ENCODE measurements around the gene ZNF273. TPM values are rescaled to one million over a fixed set of nuclear protein-coding genes. Genes with fewer than 3 reads are reported as not detected.

The ZNF273 gene
- total and polyA plus RNA-seq, 10 of the 15 experiments (the other 5 are each of a cell fraction or from before 2014, with no cell fraction given) = 4.8 to 12.3 (median 7.8) TPM

- Histone ChIP-seq H3K4me2 (ENCODE audit: control insufficient read depth, insufficient read depth) (0 out of 2 replicates have a peak overlapping the region, but pooled peaks have one; percentile 30), H3K9ac (ENCODE audit: control insufficient read depth, insufficient read depth, low read length) (no peak overlapping the region), H3K9me3 (replicated peaks; ENCODE audit: control insufficient read depth, insufficient read depth, low read length) (peaks cover 3% of the 10 kb centered on the region; the same call in 2 of the 3 replicates), H3K79me2 (ENCODE audit: control insufficient read depth, insufficient read depth, low read length) (peaks cover 42% of the 10 kb centered on the region), H3K4me3 (0 out of 2 replicates have a peak overlapping the region, but pooled peaks have one; percentile 36), H3K27me3 (replicated peaks in 1 of 2; ENCODE audit: control insufficient read depth in 2 of 2, insufficient read depth in 2 of 2, low read length in 1 of 2) (no peaks in the 10 kb centered on the region), H3K36me3 (ENCODE audit: control insufficient read depth in 2 of 2, insufficient read depth in 2 of 2, low read length in 1 of 2) (no peaks in the 10 kb centered on the region), H2AFZ (ENCODE audit: control insufficient read depth, low read depth, low read length) (no peak overlapping the region), H3K4me1 (ENCODE audit: control insufficient read depth, insufficient read depth, low read length) (no peaks in the 10 kb centered on the region), H3K27ac (ENCODE audit: control insufficient read depth, insufficient read depth) (no peak overlapping the region), H4K20me1 (ENCODE audit: control insufficient read depth, insufficient read depth) (no peaks in the 10 kb centered on the region)
- 99% methylated on average over 9 of the region's 12 CpGs for WGBS (ENCODE audit: insufficient coverage, insufficient replicate concordance, low lambda C conversion rate, missing lambda C conversion rate)
- in situ Hi-C loops (cut with MboI) = loop anchor here (10.0 kb wide), 1 partner anchor 590 kb away; the partner anchor contains the start of gene ZNF736
- ChIA-PET SMC1A (ENCODE audit: uncharacterized antibody, unreplicated experiment) (no interaction called here), CTCF (interaction anchor here (0.6 kb wide), 1 partner anchor 419 kb away, joined by 3 read pairs; no protein-coding TSS in a partner anchor), POLR2A (interaction anchor here (0.6 to 0.8 kb wide), 3 partner anchors 101 to 240 kb away, joined by 3 to 5 read pairs (median 3); partner anchors contain the start of gene ERV3-1), RAD21 (ENCODE audit: unreplicated experiment) (interaction anchor here (0.6 kb wide), 1 partner anchor 106 kb away, joined by 3 read pairs; no protein-coding TSS in a partner anchor)
- TF ChIP-seq, protein P1, sequence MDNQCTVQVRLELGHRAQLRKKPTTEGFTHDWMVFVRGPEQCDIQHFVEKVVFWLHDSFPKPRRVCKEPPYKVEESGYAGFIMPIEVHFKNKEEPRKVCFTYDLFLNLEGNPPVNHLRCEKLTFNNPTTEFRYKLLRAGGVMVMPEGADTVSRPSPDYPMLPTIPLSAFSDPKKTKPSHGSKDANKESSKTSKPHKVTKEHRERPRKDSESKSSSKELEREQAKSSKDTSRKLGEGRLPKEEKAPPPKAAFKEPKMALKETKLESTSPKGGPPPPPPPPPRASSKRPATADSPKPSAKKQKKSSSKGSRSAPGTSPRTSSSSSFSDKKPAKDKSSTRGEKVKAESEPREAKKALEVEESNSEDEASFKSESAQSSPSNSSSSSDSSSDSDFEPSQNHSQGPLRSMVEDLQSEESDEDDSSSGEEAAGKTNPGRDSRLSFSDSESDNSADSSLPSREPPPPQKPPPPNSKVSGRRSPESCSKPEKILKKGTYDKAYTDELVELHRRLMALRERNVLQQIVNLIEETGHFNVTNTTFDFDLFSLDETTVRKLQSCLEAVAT (IDR thresholded peaks at IDR 0.05) = peak; percentile 89
- no peak for TF ChIP-seq ZBED1 (IDR thresholded peaks at IDR 0.05; ENCODE audit: borderline replicate concordance)
- DNase-seq (ENCODE audit: low read depth, low spot score) (no peak), ATAC-seq (no peak), FAIRE-seq (no peak)
- BruUV-seq (replicated peaks) = no TSS peak
- intact Hi-C loops (cut with micrococcal nuclease; ENCODE audit: unreplicated experiment) = loop anchor here (5.0 kb wide), 2 partner anchors 113 to 343 kb away; partner anchors contain the start of genes ZNF138 and ZNF680
These were observed 2.1 kb downstream of the ZNF273 start for GRCh38 chr7:64905133-64905532.

GRCh38 chr7:64905547-64905946 lies 2.5 kb downstream of the ZNF273 start:
- intact Hi-C loops (cut with micrococcal nuclease; ENCODE audit: unreplicated experiment) = loop anchor here (5.0 kb wide), 2 partner anchors 113 to 343 kb away; partner anchors contain the start of genes ZNF138 and ZNF680
- Histone ChIP-seq H3K27ac (ENCODE audit: control insufficient read depth, insufficient read depth) (no peak overlapping the region), H3K9me3 (replicated peaks; ENCODE audit: control insufficient read depth, insufficient read depth, low read length) (peaks cover 3% of the 10 kb centered on the region; the same call in 2 of the 3 replicates), H4K20me1 (ENCODE audit: control insufficient read depth, insufficient read depth) (no peaks in the 10 kb centered on the region), H3K36me3 (ENCODE audit: control insufficient read depth in 2 of 2, insufficient read depth in 2 of 2, low read length in 1 of 2) (no peaks in the 10 kb centered on the region), H3K79me2 (ENCODE audit: control insufficient read depth, insufficient read depth, low read length) (peaks cover 44% of the 10 kb centered on the region), H3K27me3 (replicated peaks in 1 of 2; ENCODE audit: control insufficient read depth in 2 of 2, insufficient read depth in 2 of 2, low read length in 1 of 2) (no peaks in the 10 kb centered on the region), H3K4me1 (ENCODE audit: control insufficient read depth, insufficient read depth, low read length) (no peaks in the 10 kb centered on the region), H3K4me3 (0 out of 2 replicates have a peak overlapping the region, but pooled peaks have one; percentile 36), H3K4me2 (ENCODE audit: control insufficient read depth, insufficient read depth) (peak overlapping the region; percentile 30; the same call in 1 of the 2 replicates), H2AFZ (ENCODE audit: control insufficient read depth, low read depth, low read length) (no peak overlapping the region), H3K9ac (ENCODE audit: control insufficient read depth, insufficient read depth, low read length) (no peak overlapping the region)
- ChIA-PET CTCF (no interaction called here), RAD21 (ENCODE audit: unreplicated experiment) (no interaction called here), POLR2A (interaction anchor here (0.6 to 0.8 kb wide), 3 partner anchors 101 to 240 kb away, joined by 3 to 5 read pairs (median 3); partner anchors contain the start of gene ERV3-1), SMC1A (ENCODE audit: uncharacterized antibody, unreplicated experiment) (no interaction called here)
- no peak for DNase-seq (ENCODE audit: low read depth, low spot score)
- in situ Hi-C loops (cut with MboI) = loop anchor here (10.0 kb wide), 1 partner anchor 591 kb away; the partner anchor contains the start of gene ZNF736
- no peak for FAIRE-seq
- WGBS (ENCODE audit: insufficient coverage, insufficient replicate concordance, low lambda C conversion rate, missing lambda C conversion rate) = 82% methylated on average over 4 of the region's 4 CpGs
- no peak for ATAC-seq
- BruUV-seq (replicated peaks) = no TSS peak
- TF ChIP-seq POU2F2 (IDR thresholded peaks at IDR 0.05; ENCODE audit: borderline replicate concordance, low read depth, low read length) (no peak), CHD2 (IDR thresholded peaks at IDR 0.05; ENCODE audit: borderline replicate concordance, low read depth, low read length) (no peak), NR2C1 (IDR thresholded peaks at IDR 0.05) (no peak), SUZ12 (IDR thresholded peaks at IDR 0.05; ENCODE audit: unreplicated experiment) (no peak), SREBF1 (IDR thresholded peaks at IDR 0.05; ENCODE audit: low read length) (no peak), PML (IDR thresholded peaks at IDR 0.05; ENCODE audit: low read length) (no peak), SMAD1 (IDR thresholded peaks at IDR 0.05; ENCODE audit: low read depth, partially characterized antibody) (no peak), EED (IDR thresholded peaks at IDR 0.05; ENCODE audit: low read depth) (no peak)
- TF ChIP-seq, protein P2, sequence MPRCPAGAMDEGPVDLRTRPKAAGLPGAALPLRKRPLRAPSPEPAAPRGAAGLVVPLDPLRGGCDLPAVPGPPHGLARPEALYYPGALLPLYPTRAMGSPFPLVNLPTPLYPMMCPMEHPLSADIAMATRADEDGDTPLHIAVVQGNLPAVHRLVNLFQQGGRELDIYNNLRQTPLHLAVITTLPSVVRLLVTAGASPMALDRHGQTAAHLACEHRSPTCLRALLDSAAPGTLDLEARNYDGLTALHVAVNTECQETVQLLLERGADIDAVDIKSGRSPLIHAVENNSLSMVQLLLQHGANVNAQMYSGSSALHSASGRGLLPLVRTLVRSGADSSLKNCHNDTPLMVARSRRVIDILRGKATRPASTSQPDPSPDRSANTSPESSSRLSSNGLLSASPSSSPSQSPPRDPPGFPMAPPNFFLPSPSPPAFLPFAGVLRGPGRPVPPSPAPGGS (IDR thresholded peaks at IDR 0.05; ENCODE audit: borderline replicate concordance, insufficient read depth, low read depth, low read length, poor library complexity, severe bottlenecking) = no peak
- TF ChIP-seq, protein P3, sequence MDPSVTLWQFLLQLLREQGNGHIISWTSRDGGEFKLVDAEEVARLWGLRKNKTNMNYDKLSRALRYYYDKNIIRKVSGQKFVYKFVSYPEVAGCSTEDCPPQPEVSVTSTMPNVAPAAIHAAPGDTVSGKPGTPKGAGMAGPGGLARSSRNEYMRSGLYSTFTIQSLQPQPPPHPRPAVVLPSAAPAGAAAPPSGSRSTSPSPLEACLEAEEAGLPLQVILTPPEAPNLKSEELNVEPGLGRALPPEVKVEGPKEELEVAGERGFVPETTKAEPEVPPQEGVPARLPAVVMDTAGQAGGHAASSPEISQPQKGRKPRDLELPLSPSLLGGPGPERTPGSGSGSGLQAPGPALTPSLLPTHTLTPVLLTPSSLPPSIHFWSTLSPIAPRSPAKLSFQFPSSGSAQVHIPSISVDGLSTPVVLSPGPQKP (IDR thresholded peaks at IDR 0.05; ENCODE audit: low read depth, low read length) = no peak
